ENCODE results near the gene ARSB. TPM values are rescaled to one million over a fixed set of nuclear protein-coding genes. Genes with fewer than 3 reads are reported as not detected.

The ARSB gene
- total RNA-seq, 1 donor from 2014 or later, result 30.2 TPM

- DNase-seq (ENCODE audit: low read depth) (peak; percentile 56), FAIRE-seq (no peak)
- Histone ChIP-seq H4K20me1 (ENCODE audit: insufficient read depth, low read length) (no peaks in the 10 kb centered on the region), H3K36me3 (ENCODE audit: insufficient read depth, low read length) (no peaks in the 10 kb centered on the region), H3K9ac (ENCODE audit: low read length) (no peak overlapping the region), H3K27me3 (ENCODE audit: insufficient read depth, low read length) (peaks cover 39% of the 10 kb centered on the region), H3K4me1 (ENCODE audit: insufficient read depth, low read length) (peaks cover 14% of the 10 kb centered on the region), H2AFZ (ENCODE audit: low read depth, low read length) (no peak overlapping the region), H3K9me3 (ENCODE audit: insufficient read depth, low read depth, low read length) (no peaks in the 10 kb centered on the region), H3K79me2 (ENCODE audit: insufficient read depth, low read length) (no peaks in the 10 kb centered on the region), H3K27ac (ENCODE audit: low read depth, low read length) (no peak overlapping the region), H3K4me2 (ENCODE audit: low read length) (no peak overlapping the region), H3K4me3 (ENCODE audit: insufficient read depth, low read depth, low read length) (no peak overlapping the region)
- H3K36me3 Mint-ChIP-seq (ENCODE audit: low read depth, unreplicated experiment), result peaks cover 2% of the 10 kb centered on the region
- H3K9me3 Mint-ChIP-seq (ENCODE audit: unreplicated experiment), result no peaks in the 10 kb centered on the region
- H3K4me3 Mint-ChIP-seq (ENCODE audit: unreplicated experiment), result no peak overlapping the region
- H3K27ac Mint-ChIP-seq (ENCODE audit: unreplicated experiment), result no peak overlapping the region
- peaks cover 10% of the 10 kb centered on the region for H3K27me3 Mint-ChIP-seq (ENCODE audit: low read depth, unreplicated experiment)
- TF ChIP-seq EZH2 (IDR thresholded peaks at IDR 0.05; ENCODE audit: insufficient read depth, low read length) (no peak), CTCF (IDR thresholded peaks at IDR 0.05; ENCODE audit: insufficient read depth, low read depth, low read length) (no peak)
- peaks cover 36% of the 10 kb centered on the region for H3K4me1 Mint-ChIP-seq (ENCODE audit: low read depth, unreplicated experiment)
These were observed 226.8 kb downstream of the ARSB start for GRCh38 chr5:78758169-78758839.

- Histone ChIP-seq H2AFZ (ENCODE audit: low read depth, low read length) (no peak overlapping the region), H4K20me1 (ENCODE audit: insufficient read depth, low read length) (no peaks in the 10 kb centered on the region), H3K9me3 (ENCODE audit: insufficient read depth, low read depth, low read length) (no peaks in the 10 kb centered on the region), H3K4me2 (ENCODE audit: low read length) (peak overlapping the region; percentile 13), H3K9ac (ENCODE audit: low read length) (no peak overlapping the region), H3K79me2 (ENCODE audit: insufficient read depth, low read length) (no peaks in the 10 kb centered on the region), H3K27ac (ENCODE audit: low read depth, low read length) (no peak overlapping the region), H3K4me1 (ENCODE audit: insufficient read depth, low read length) (peaks cover 14% of the 10 kb centered on the region), H3K36me3 (ENCODE audit: insufficient read depth, low read length) (no peaks in the 10 kb centered on the region), H3K27me3 (ENCODE audit: insufficient read depth, low read length) (peaks cover 39% of the 10 kb centered on the region), H3K4me3 (ENCODE audit: insufficient read depth, low read depth, low read length) (no peak overlapping the region)
- Mint-ChIP-seq H3K4me1 (ENCODE audit: low read depth, unreplicated experiment) (peaks cover 41% of the 10 kb centered on the region), H3K4me3 (ENCODE audit: unreplicated experiment) (no peak overlapping the region), H3K36me3 (ENCODE audit: low read depth, unreplicated experiment) (peaks cover 2% of the 10 kb centered on the region), H3K9me3 (ENCODE audit: unreplicated experiment) (no peaks in the 10 kb centered on the region), H3K27me3 (ENCODE audit: low read depth, unreplicated experiment) (peaks cover 10% of the 10 kb centered on the region), H3K27ac (ENCODE audit: unreplicated experiment) (peak overlapping the region; percentile 68)
- DNase-seq (ENCODE audit: low read depth), result peak; percentile 62
- FAIRE-seq, result no peak
- TF ChIP-seq EZH2 (IDR thresholded peaks at IDR 0.05; ENCODE audit: insufficient read depth, low read length) (no peak), CTCF (IDR thresholded peaks at IDR 0.05; ENCODE audit: insufficient read depth, low read depth, low read length) (no peak)
These were observed 227.6 kb downstream of the ARSB start for GRCh38 chr5:78757269-78758053.

All from astrocyte (in vitro differentiated cells and primary cell).